ENCODE results near the gene PEX26. TPM values are rescaled to one million over a fixed set of nuclear protein-coding genes. Genes with fewer than 3 reads are reported as not detected.
"Not testable (repeated sequence)": the region's sequence is repeated elsewhere in the genome, so short reads cannot be mapped to it uniquely, and the experiment has no call there.

Gene PEX26
- total RNA-seq, 1 donor from 2014 or later = 43.5 TPM

- no peak overlapping the region for H3K4me3 Mint-ChIP-seq (ENCODE audit: unreplicated experiment)
- no peak overlapping the region for H3K27ac Mint-ChIP-seq (ENCODE audit: unreplicated experiment)
- DNase-seq (ENCODE audit: extremely low spot score, unreplicated experiment) = no peak
- TF ChIP-seq CTCF (IDR thresholded peaks at IDR 0.05) = no peak
- no peaks in the 10 kb centered on the region for H3K27me3 Mint-ChIP-seq (ENCODE audit: unreplicated experiment)
- H3K36me3 Mint-ChIP-seq (ENCODE audit: unreplicated experiment) = peaks cover 5% of the 10 kb centered on the region
- no peaks in the 10 kb centered on the region for H3K4me1 Mint-ChIP-seq (ENCODE audit: unreplicated experiment)
- H3K9me3 Mint-ChIP-seq (ENCODE audit: unreplicated experiment) = no peaks in the 10 kb centered on the region
Observed at GRCh38 chr22:18130699-18131429, 53.1 kb downstream of the PEX26 start.

GRCh38 chr22:18133452-18133851 is 55.7 kb downstream of the PEX26 start:
- no peak overlapping the region for H3K27ac Mint-ChIP-seq (ENCODE audit: unreplicated experiment)
- TF ChIP-seq CTCF (IDR thresholded peaks at IDR 0.05) = no peak
- no peaks in the 10 kb centered on the region for H3K9me3 Mint-ChIP-seq (ENCODE audit: unreplicated experiment)
- no peaks in the 10 kb centered on the region for H3K4me1 Mint-ChIP-seq (ENCODE audit: unreplicated experiment)
- no peaks in the 10 kb centered on the region for H3K36me3 Mint-ChIP-seq (ENCODE audit: unreplicated experiment)
- DNase-seq (ENCODE audit: extremely low spot score, unreplicated experiment) = no peak
- H3K4me3 Mint-ChIP-seq (ENCODE audit: unreplicated experiment) = no peak overlapping the region
- H3K27me3 Mint-ChIP-seq (ENCODE audit: unreplicated experiment) = no peaks in the 10 kb centered on the region

- H3K36me3 Mint-ChIP-seq (ENCODE audit: unreplicated experiment) = no peaks in the 10 kb centered on the region
- H3K27me3 Mint-ChIP-seq (ENCODE audit: unreplicated experiment) = no peaks in the 10 kb centered on the region
- DNase-seq (ENCODE audit: extremely low spot score, unreplicated experiment) = no peak
- no peak overlapping the region for H3K27ac Mint-ChIP-seq (ENCODE audit: unreplicated experiment)
- H3K4me3 Mint-ChIP-seq (ENCODE audit: unreplicated experiment) = no peak overlapping the region
- H3K9me3 Mint-ChIP-seq (ENCODE audit: unreplicated experiment) = no peaks in the 10 kb centered on the region
- H3K4me1 Mint-ChIP-seq (ENCODE audit: unreplicated experiment) = peaks cover 2% of the 10 kb centered on the region
- TF ChIP-seq CTCF (IDR thresholded peaks at IDR 0.05) = no peak
Observed at GRCh38 chr22:18136563-18137320, 59.0 kb downstream of the PEX26 start.

GRCh38 chr22:18141004-18141403 is 63.2 kb downstream of the PEX26 start:
- not testable (repeated sequence) for H3K27ac Mint-ChIP-seq (ENCODE audit: unreplicated experiment); H3K36me3 Mint-ChIP-seq (ENCODE audit: unreplicated experiment); H3K27me3 Mint-ChIP-seq (ENCODE audit: unreplicated experiment); H3K4me1 Mint-ChIP-seq (ENCODE audit: unreplicated experiment); H3K4me3 Mint-ChIP-seq (ENCODE audit: unreplicated experiment); DNase-seq (ENCODE audit: extremely low spot score, unreplicated experiment); H3K9me3 Mint-ChIP-seq (ENCODE audit: unreplicated experiment)

- H3K36me3 Mint-ChIP-seq (ENCODE audit: unreplicated experiment) = no peaks in the 10 kb centered on the region
Observed at GRCh38 chr22:18144105-18144504, 66.3 kb downstream of the PEX26 start.

More at GRCh38 chr22:18144105-18144504, 66.3 kb downstream of the PEX26 start:
- Mint-ChIP-seq H3K27ac (ENCODE audit: unreplicated experiment) (no peak overlapping the region), H3K4me1 (ENCODE audit: unreplicated experiment) (peaks cover 3% of the 10 kb centered on the region), H3K27me3 (ENCODE audit: unreplicated experiment) (no peaks in the 10 kb centered on the region), H3K4me3 (ENCODE audit: unreplicated experiment) (no peak overlapping the region), H3K9me3 (ENCODE audit: unreplicated experiment) (no peaks in the 10 kb centered on the region)
- TF ChIP-seq CTCF (IDR thresholded peaks at IDR 0.05) = no peak
- DNase-seq (ENCODE audit: extremely low spot score, unreplicated experiment) = no peak

Data from osteocyte (in vitro differentiated cells).